IPS-NIHi11 (cell line): ENCODE measurements around the gene FTSJ3.
A peak's percentile ranks its signal among the peaks of the same experiment; 100 is the strongest.
"Not testable (repeated sequence)": the region's sequence is repeated elsewhere in the genome, so short reads cannot be mapped to it uniquely, and the experiment has no call there.

Source experiments
- DNase-seq: peaks from one replicate; pipeline ENCODE4 v3.0.0; 2012; ENCODE audit warnings: mixed read lengths, low spot score

FTSJ3 gene

DNA sequence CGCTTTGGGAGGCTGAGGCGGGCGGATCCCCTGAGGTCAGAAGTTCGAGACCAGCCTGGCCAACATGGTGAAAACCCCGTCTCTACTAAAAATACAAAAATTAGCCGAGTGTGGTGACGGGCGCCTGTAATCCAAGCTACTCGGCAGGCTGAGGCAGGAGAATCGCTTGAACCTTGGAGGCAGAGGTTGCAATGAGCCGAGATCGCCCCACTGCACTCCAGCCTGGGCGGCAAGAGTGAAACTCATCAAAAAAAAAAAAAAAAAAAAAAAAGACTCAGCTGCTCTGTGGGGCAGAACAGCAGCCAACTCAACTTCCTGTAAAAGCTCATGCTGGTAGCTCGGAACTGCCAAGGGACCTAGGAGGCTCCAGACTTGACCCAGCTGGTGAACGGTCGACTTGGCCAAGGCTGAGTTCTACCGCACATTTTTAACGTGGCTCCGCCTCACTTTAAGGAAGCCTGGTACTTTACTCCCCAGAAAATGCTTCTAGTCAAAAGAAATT, 16.0 kb upstream of the FTSJ3 start:
- DNase-seq = not testable (repeated sequence)

DNA sequence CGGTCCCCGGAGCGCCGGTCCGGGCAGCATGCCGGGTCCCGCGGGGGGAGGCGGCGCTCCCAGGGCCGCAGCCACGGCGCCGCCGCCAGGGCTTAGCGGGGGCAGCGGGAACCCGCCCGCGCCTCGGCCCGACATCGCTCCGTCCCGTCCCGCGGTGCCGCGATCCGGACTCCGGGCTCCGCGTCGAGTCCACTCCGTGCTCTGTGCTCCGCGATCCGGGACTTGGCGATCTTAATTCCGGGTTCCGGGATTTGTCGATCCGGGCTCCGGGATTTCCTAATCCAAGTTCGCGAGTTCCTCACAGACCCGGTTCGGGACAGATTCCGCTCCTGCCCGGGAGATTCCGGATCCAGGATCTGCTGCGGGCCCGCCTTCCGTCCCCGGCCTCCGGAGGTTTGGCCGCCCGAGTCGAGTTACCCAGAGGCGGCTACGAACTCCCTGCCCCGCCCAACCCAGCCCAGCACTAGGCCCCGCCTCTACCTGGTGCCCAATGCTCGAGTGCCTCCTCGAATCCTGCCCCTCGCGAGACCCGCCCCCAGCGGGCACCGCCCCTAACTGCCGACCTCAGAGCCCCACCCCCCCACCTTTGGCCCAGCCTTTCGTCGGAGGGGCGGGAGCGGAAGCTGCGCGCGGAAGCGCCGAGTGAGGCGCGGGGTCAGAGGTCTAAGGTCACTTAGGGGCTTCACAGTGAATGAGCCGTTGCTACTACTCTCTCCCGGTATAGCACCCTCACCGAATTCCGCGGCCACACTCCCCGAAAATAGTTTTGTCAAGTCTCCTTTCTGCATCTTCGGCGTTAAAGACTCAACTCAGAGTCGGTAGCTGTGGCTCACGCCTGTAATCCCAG, 15.3 kb upstream of the FTSJ3 start, which contains the start of gene SMARCD2:
TSS of gene SMARCD2 (minus strand) at position 146 of the 847 bp plus-strand sequence. CDS start at position 135, 11 bp downstream.
- peak; percentile 94 for DNase-seq

DNA sequence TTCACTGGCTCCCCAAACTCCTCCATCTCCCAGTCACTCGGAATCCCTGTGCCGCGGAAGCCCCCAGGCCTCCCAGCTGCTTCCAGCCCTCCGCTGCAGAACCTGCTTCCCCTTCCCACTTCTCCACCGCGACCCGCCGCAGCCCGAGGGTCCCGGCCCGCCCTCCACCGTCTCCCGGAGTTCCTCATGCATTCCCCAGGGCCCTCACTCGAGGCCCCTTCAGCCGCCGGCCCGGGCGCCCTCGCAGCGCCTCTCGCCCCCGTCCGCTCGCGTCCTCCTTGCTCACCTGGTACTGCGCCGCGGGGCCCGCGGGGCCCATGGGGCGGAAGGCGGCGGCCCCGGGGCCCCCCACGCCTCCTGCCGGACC, 14.7 kb upstream of the FTSJ3 start:
- no peak for DNase-seq

DNA sequence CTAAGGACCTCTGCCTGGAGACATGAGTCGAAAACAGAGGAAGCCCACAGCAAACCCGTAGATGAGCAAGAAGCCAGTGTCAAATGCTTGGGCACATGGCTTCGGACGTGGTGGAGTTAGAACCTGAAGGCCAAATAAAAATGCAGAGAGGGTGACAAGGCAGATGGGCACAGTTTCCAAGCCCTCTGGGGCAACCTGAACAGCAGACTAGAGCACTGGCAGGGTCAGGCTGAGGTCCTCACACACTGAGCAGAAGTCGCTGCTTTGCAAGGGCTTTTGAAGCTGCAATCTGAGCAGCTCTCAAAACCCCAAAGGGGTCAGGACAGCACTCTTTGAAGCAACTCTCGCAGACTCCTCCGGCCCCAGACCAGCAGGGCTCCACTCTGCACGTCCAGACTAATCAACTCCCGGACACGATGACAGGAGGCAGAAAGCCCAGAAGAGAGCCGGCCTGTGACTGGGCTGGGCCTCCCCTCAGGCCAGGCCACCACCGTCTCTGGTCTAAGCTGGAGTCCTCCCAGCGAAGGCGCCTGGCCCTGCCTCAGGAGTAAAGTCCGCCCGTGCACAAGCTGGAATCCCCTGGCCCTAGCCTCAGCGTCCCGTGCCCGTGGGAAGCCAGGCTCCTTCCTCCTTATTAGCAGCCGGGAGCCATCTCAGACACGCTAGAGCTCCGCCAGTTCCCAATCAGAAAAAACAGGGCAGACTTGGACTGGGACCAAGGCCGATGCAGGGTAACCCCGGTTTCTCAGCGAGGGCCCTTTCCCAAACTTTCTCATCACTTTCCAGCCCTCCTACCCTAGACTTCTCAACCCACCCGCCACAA, 14.1 kb upstream of the FTSJ3 start:
- no peak for DNase-seq

DNA sequence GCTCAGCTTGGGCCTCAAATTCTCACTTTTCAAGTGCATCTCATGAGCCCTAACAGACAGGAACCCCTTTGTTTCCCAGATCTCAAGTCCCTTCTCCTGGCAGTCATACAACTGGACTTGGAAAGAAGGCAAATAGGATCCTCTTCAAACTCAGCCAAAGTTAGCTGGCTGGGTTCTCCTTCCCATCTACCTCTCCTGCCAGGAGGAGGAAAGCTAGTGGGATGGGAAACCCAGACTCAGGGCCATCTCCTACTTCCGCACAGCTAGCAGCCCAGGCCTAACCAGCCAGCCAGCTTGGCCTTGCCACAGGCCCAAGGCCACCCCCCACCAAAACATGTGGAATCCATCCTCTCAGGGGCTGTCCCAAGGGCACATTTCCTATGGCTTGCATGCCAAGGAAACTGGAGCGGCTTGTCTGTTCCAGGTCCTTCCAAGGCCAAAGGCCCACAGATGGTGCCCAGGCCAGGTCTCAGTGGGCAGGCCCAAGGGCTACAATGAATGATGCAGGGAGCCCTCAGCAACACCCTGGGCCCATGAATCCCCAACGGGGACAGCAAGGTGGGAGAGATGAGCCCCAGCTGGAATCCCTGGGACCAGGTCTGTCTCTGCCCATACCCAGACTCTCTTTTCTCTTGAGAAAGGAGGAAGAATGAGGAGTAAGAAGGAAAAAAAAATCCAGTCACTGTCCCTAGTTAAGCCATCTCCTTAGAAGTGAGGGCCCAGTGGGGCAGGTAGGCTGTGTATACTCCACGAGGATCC, 13.3 kb upstream of the FTSJ3 start:
- no peak for DNase-seq

DNA sequence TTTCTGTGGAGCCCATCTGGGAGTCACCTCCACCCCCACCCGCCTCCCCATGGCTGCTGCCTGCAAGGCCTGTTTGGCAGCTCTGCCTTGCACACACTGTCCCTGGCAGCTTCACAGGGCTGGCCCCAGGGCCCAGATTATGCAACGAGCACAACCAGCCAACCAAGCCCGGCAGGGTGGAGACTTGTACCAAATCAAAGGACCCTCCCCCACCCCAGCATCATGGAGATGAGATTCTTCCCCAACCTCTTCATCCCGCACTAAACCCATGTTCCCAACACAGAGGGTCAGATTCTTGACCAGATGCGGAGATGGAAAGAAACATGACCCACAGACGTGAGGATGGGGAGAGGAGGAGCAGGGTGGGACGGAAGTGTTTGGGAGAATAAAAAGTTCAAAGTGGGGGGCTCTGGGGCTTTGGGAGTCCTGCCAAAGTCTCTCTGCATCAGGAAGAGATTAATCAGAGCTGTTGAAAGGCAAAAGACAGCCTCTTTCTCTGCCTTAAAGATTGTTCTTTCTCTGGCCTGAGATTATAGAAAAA, 11.2 kb upstream of the FTSJ3 start:
- no peak for DNase-seq

DNA sequence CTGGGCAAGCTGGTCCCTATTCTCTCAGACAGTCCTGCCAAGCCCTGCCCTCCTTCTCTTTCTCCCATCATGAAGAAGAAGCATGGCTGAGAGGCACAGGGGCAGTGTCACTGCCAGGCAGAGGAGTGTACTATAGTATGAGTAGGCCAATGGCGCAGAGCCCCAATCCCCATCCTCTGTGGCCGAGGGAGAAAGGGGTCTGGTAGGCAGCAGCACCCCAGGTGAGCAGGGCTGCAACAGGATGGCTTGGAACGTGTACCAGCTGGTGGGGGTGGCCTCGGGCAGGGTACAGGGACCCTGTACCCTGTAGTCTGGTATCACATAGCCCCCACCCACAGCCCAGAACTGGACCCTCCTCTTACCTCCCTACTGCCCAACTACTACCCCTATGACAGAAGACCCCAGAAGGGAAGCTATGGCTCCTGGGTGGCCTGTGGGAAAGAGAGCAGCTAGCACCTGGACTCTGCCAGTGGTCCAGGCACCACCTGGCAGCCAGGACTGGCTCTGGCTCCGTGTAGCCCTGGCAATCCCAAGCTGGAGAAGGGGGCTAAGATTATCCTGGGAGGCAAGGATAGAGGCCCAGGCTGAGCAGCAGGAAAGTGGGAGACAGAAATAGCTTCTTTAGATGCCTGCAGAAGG, 10.6 kb upstream of the FTSJ3 start:
- DNase-seq = no peak

DNA sequence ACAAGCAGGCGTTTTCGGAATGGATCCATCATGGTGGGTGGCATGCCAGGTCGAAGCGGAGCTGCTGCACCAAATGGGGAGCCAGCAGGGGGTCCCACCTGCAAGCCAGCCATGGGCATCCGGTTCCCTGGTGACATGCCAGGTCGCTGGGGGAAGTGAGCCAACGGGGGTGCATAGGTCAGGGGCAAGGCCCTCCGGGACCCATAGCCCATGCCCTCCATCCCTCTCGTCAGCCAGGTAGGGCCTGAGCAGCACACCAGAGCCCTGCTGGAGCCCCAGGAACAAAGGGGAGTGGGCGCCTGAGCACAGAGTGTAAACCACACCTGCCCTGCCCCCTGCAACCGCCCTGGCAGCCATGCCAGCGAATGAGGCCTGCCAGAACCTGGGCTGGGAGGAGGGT, 10.0 kb upstream of the FTSJ3 start:
- DNase-seq = no peak

DNA sequence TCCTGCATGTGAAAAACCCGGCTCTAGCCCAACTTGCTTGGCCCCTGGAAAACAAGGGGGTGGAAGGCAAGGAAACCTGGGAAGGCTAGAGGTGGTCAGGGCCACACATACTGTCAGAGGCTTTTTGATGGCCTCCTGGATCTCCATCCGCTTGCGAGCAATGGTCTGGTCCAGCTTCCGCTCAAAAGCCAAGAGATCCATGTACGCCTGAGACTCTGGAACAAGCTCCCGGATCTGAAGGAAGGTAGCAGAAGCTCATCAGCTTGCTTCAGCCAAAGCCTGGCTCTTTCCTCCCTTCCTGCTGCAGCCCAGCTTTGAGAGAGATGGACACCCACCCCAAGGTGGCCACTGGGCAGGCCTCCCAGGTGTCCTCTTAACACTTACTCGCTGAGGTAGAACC, 9.3 kb upstream of the FTSJ3 start:
- no peak for DNase-seq

DNA sequence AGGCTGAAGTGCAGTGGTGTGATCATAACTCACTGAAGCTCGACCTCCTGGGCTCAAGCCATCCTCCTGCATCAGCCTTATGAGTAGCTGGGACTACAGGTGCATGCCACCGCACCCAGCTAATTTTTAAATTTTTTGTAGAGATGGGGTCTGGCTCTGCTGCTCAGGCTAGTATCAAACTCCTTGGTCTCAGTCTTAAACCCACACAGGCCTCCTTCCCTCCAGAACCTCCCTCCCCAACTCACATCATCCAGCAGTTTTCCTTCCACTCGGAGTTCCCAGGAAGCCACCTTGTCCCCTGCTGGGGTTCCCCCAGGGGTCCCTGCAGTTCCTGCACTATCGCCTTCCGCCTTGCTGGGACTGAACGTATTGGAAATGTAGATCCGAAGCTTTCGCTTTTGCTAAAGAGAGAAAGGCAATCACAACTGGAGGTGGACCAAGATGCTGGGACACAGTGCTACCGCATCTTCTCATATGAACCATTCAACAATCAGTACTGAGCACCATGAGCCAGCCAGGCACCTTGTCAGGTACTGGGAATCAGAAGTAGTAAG, 7.8 kb upstream of the FTSJ3 start:
- no peak for DNase-seq

DNA sequence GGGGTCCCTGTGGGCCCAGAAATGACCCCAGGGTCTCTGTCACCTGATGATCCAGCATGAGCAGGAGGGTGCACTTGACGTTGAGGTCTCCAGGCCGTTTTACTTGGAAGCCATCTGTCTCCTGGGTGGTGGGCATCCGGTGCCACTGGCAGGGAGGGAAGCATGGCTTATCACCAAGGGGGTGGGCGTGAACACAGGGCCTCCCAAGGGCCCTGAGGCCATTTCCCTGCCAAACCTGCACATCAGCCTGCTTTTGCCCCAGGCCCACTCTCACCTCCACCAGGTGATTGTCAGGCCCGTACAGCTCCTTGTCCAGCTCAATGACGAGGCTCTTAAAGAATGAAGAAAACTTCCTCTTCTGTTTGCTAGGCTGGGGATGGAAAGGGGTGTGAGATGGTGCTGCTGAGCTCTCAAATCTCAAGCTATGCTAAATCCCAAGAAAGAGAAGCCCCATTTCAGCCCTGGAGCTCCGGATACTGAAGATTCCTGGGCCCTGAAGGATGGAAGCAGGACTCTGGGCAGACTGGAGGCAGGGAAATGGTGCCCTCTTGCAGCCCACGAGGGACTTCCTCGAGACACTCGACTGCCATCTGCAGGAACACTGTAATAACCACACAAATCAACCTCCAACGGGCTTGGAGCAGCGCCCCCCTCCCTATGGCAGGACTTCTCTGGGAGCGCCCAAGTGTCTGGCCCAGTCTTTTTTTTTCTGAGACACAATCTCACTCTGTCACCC, 7.1 kb upstream of the FTSJ3 start:
- DNase-seq = peak; percentile 77

DNA sequence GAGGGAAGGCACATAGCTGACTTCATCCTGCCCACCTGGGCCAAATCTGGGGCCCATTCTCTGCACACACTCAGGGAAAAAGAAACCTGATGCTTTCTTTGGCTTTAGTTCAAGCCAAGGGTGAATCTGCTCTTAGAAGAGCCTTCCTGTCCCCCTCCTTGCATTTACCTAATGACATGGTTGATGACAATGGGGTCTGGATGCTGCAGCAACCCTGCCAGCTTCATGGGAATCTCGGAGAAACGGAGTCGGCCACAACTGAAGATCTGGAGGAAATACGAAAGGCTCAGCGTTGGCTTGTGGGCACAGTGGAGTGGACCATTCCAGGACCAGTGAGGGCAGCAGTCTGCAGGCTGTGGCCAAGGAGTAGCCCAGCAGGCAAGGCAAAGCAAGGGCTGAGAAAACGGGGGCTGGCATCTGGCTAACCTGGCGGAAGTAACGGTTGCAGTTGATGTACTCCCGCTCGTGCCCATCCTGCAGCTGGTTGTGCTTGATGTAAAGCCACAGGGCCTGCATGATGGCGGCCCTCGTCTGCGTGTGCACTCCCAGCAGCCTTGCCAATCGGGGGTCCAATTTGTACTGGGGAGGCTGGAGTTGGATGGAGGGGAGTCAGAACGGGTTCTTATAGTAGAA, 6.4 kb upstream of the FTSJ3 start:
- no peak for DNase-seq

DNA sequence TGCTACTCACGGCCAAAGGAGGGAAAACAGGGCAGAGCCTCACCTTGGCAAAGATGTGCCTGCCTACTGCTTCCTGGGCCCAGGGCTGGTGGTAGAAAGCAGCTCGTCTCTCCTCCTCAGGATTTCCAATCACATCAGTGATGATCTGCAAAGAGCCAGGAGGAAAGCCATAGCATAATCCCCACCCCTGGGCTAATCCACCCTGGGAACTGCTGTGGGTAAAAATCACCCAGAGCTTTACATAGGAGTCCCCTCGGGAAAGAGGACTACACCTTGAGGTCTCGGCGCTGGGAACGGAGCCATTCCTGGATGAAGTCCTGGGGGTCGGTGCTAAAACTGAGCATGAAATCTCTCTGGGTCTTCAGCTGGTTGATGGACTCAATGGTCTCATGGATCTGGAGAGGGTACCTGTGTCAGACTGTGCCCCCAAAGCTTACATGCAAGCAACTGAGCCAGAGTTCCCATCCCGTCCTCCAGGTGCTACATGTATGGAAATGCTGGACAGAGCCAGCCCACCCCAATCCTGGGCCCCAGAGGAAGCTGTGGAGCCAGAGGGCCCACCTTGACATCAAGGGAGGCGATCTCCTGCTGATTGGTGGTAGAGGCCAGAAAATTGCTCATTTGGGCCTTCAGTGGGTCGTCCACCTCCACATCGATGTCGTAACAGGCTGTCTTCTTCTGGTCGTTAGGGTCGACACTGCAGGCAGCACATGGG, 5.7 kb upstream of the FTSJ3 start:
- DNase-seq = no peak

DNA sequence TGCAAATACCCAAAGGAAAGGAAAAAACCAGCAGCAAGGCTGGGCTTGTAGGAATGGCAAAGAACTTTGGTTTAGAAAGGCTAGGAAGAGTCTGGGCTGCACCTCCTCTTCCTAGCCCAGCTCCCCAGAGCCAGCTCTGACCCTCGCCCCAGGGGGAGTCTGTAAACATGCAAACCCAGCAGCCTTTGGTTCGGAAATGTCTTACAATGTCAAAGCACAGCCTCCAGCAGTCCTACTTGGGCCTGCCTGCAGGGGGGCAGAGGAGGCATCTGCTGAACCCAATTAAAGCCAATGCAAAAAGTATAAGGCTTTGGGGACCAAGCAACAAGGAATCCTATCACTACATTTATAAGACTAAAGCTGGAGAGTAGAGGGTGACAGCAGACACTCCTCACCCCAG, 5.0 kb upstream of the FTSJ3 start:
- no peak for DNase-seq

DNA sequence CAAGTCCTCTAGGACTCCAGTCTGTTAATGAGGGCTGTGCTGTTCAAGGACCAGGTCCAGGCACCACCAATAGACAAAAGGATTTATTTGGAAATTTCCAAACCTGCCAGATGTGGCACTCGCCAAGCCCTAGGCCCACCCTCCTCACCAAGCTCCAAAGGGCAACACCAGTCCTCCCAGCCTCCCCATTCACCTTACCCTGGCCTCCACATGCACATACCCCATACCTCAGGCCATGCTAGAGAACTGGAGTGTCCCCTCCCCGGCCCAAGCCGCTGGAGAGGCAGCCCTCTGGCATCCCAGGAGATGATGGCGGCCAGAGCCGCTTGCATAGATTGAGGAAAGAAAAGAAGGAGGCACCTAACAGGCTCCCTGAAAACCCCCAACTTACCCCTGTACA, 4.6 kb upstream of the FTSJ3 start:
- DNase-seq = no peak

DNA sequence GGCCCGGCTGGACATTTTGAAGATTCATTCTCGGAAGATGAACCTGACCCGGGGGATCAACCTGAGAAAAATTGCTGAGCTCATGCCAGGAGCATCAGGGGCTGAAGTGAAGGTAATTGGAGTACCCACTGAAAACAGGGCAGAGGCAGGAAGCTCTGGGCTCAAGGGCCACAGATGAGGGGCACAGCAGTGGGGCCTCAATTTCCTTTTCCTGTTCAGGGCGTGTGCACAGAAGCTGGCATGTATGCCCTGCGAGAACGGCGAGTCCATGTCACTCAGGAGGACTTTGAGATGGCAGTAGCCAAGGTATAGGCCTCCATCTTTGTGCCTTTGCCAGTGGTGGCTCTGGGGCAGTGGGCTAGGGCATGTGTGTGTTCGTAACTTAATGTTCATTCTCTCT, 4.0 kb upstream of the FTSJ3 start:
- DNase-seq = no peak

DNA sequence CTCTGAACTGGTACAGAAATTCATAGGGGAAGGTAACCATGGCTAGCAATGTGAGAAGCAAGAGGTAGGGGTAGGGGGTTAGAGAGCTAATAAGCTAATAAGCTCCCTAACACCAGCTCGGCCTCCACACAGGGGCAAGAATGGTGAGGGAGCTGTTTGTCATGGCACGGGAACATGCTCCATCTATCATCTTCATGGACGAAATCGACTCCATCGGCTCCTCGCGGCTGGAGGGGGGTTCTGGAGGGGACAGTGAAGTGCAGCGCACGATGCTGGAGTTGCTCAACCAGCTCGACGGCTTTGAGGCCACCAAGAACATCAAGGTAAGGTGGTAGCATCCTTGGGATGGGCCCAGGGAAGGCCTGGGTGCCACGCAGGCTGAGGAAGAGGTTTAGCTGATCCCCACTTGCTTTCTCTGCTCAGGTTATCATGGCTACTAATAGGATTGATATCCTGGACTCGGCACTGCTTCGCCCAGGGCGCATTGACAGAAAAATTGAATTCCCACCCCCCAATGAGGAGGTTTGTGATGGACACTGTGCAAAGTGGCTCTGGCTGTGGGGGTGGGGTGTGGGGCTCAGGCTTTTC, 3.5 kb upstream of the FTSJ3 start:
- DNase-seq = no peak

DNA sequence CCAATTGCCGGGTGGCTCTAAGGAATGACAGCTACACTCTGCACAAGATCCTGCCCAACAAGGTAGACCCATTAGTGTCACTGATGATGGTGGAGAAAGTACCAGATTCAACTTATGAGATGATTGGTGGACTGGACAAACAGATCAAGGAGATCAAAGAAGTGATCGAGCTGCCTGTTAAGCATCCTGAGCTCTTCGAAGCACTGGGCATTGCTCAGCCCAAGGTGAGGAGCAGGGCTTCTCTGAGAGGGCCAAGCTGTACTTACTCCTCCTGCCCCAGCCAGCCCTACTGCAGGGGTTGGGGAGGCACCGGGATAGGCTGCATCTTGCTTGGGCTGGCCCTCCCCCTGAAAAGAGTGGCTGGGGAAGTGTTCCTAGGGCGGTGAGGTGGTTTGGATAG, 2.8 kb upstream of the FTSJ3 start:
- DNase-seq = no peak

DNA sequence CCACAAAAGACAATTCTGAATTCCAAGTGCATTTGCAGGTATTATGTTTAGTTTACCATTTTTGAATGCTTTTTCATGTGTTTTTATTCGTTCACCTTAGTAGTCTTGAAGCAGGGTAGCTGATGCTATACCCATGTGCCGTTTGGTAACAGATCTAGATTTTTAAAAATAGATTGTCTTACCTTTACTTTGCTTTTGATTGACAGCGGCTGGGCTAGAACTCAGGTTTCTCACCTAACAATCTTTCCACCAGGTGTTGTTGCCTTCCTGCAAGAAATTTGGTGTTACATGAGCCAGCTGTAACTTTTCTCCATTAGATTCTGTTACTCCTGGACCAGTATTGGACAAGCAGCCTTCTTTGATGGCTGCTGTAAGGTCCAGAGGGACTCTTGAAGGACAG, 1.5 kb upstream of the FTSJ3 start:
- DNase-seq = no peak
